Breast epithelium (tissue), 4 donors: Measurements from ENCODE around the gene SPINDOC. TPM values are rescaled to one million over a fixed set of nuclear protein-coding genes. Genes with fewer than 3 reads are reported as not detected.

Experiments
- DNase-seq, 2 donors: peaks; one replicate each; pipeline ENCODE4 v3.0.0-alpha.2; 2019; ENCODE audit warnings: low spot score in 2 of 2
- H3K27ac ChIP-seq, 2 donors: fragments of 200-600 bp; sonication (generic) in 1 of 2; one replicate each; pipeline ENCODE4 v1.5.1; 2016 to 2019; ENCODE audit warnings: mild to moderate bottlenecking in 1 of 2
- H3K27me3 ChIP-seq, 2 donors: fragments of 200-600 bp; sonication (generic) in 1 of 2; one replicate each; pipeline versions ENCODE4 v1.5.1 to v1.6.0; 2017 to 2019; ENCODE audit warnings: control low read depth in 1 of 2, mild to moderate bottlenecking in 1 of 2
- H3K36me3 ChIP-seq: fragments of 200-600 bp; one replicate; pipeline ENCODE4 v1.5.1; 2019
- H3K4me1 ChIP-seq, 2 donors: fragments of 200-600 bp; sonication (generic); one replicate each; pipeline ENCODE4 v1.5.1; 2016 to 2019; ENCODE audit warnings: control low read depth in 1 of 2
- H3K4me3 ChIP-seq, 3 donors: fragments of 200-600 bp; sonication (generic); 1 replicate in 2 of 3; 2 replicates in 1 of 3; pipeline ENCODE4 v1.5.1; 2016 to 2019; ENCODE audit warnings: mild to moderate bottlenecking in 3 of 3, moderate library complexity in 2 of 3
- H3K9me3 ChIP-seq, 2 donors: fragments of 200-600 bp; sonication (generic) in 1 of 2; one replicate each; pipeline ENCODE4 v1.5.1; 2016 to 2019; ENCODE audit warnings: control low read depth in 1 of 2
- CTCF ChIP-seq, 3 donors: fragments of 450-650 bp; IDR thresholded peaks; one replicate each; pipeline ENCODE4 v1.5.1; 2016 to 2017; ENCODE audit warnings: antibody characterized with exemption in 3 of 3, mild to moderate bottlenecking in 3 of 3, moderate library complexity in 3 of 3
- POLR2A ChIP-seq: fragments of 450-650 bp; IDR thresholded peaks from one replicate; pipeline ENCODE4 v1.6.1; 2016; ENCODE audit warnings: antibody characterized with exemption, mild to moderate bottlenecking, moderate library complexity
- POLR2AphosphoS5 ChIP-seq, 3 donors: sonication (generic); formaldehyde crosslinking; IDR thresholded peaks; one replicate each; pipeline ENCODE4 v1.6.1; 2017; ENCODE audit warnings: antibody characterized with exemption in 3 of 3
- intact Hi-C: fragments of 100-400 bp; cut with DNase I; formaldehyde crosslinking; loops from one replicate; pipeline ENCODE4 v1.15.1; 2023; ENCODE audit warnings: low total_unique reads
- total RNA-seq, 3 donors: library from RNA; depleted of rRNA; stranded (reverse); fragments of >200 nt; gene quantifications; one replicate each; pipeline ENCODE4 v1.1.0, GENCODE V29; 2016

Gene SPINDOC
- total RNA-seq, 3 donors from 2014 or later = 4.8 to 13.8 (median 12.1) TPM

- H3K27ac ChIP-seq = peak overlapping the region; percentile 72 to 74
- H3K27me3 ChIP-seq = no peaks in the 10 kb centered on the region
- H3K9me3 ChIP-seq = no peaks in the 10 kb centered on the region
- H3K36me3 ChIP-seq = no peaks in the 10 kb centered on the region
- DNase-seq = no peak
- H3K4me3 ChIP-seq = no peak overlapping the region
- no peak for TF ChIP-seq CTCF (IDR thresholded peaks at IDR 0.05)
- no peak for TF ChIP-seq POLR2AphosphoS5 (IDR thresholded peaks at IDR 0.05)
- TF ChIP-seq POLR2A = no peak
- intact Hi-C loops = no loop called here
- peaks cover 15 to 41% of the 10 kb centered on the region in 2 donors for H3K4me1 ChIP-seq
Measured at GRCh38 chr11:63867511-63867910, 54.3 kb downstream of the SPINDOC start.

GRCh38 chr11:63868399-63869064 lies 55.3 kb downstream of the SPINDOC start:
- Histone ChIP-seq H3K27me3 (no peaks in the 10 kb centered on the region), H3K4me3 (no peak overlapping the region), H3K4me1 (peaks cover 15 to 44% of the 10 kb centered on the region in 2 donors), H3K27ac (peak overlapping the region; percentile 74 to 75), H3K36me3 (no peaks in the 10 kb centered on the region), H3K9me3 (no peaks in the 10 kb centered on the region)
- intact Hi-C loops = no loop called here
- TF ChIP-seq POLR2A (no peak), POLR2AphosphoS5 (IDR thresholded peaks at IDR 0.05) (no peak), CTCF (IDR thresholded peaks at IDR 0.05) (no peak)
- no peak for DNase-seq

- Histone ChIP-seq H3K36me3 (no peaks in the 10 kb centered on the region), H3K4me3 (no peak overlapping the region), H3K27ac (peak overlapping the region; percentile 74 to 75), H3K27me3 (no peaks in the 10 kb centered on the region), H3K4me1 (peaks cover 15 to 48% of the 10 kb centered on the region in 2 donors), H3K9me3 (no peaks in the 10 kb centered on the region)
- DNase-seq = no peak
- no peak for TF ChIP-seq CTCF (IDR thresholded peaks at IDR 0.05)
- no peak for TF ChIP-seq POLR2A
- no peak for TF ChIP-seq POLR2AphosphoS5 (IDR thresholded peaks at IDR 0.05)
- intact Hi-C loops = no loop called here
Measured at GRCh38 chr11:63869171-63869591, 55.9 kb downstream of the SPINDOC start.

GRCh38 chr11:63869683-63870082 lies 56.4 kb downstream of the SPINDOC start:
- Histone ChIP-seq H3K27me3 (no peaks in the 10 kb centered on the region), H3K36me3 (no peaks in the 10 kb centered on the region), H3K4me1 (peaks cover 15 to 53% of the 10 kb centered on the region in 2 donors), H3K4me3 (no peak overlapping the region), H3K9me3 (no peaks in the 10 kb centered on the region), H3K27ac (peak overlapping the region; percentile 74 to 75)
- no peak for DNase-seq
- no peak for TF ChIP-seq POLR2AphosphoS5 (IDR thresholded peaks at IDR 0.05)
- no peak for TF ChIP-seq POLR2A
- no peak for TF ChIP-seq CTCF (IDR thresholded peaks at IDR 0.05)
- intact Hi-C loops = no loop called here

- peak overlapping the region; percentile 74 to 75 for H3K27ac ChIP-seq
- H3K36me3 ChIP-seq = no peaks in the 10 kb centered on the region
- H3K9me3 ChIP-seq = no peaks in the 10 kb centered on the region
- no peaks in the 10 kb centered on the region for H3K27me3 ChIP-seq
- TF ChIP-seq CTCF (IDR thresholded peaks at IDR 0.05) (no peak), POLR2AphosphoS5 (IDR thresholded peaks at IDR 0.05) (no peak), POLR2A (no peak)
- peaks cover 15 to 54% of the 10 kb centered on the region in 2 donors for H3K4me1 ChIP-seq
- H3K4me3 ChIP-seq = no peak overlapping the region
- no peak for DNase-seq
- intact Hi-C loops = no loop called here
Measured at GRCh38 chr11:63870351-63871140, 57.3 kb downstream of the SPINDOC start.
